MM.1S (cell line): ENCODE results near the gene FAM170B.

ENCODE experiments used
- CTCF ChIP-seq: fragments of 300-600 bp; sonication (generic); IDR thresholded peaks from 2 replicates; pipeline ENCODE4 v1.5.1; 2016; ENCODE audit warnings: antibody characterized with exemption, low read length, mixed read lengths
- EZH2 ChIP-seq: fragments of 300-600 bp; sonication (generic); optimal IDR thresholded peaks from 2 replicates; pipeline ENCODE3; 2017; ENCODE audit warnings: low read depth, mild to moderate bottlenecking, antibody characterized with exemption, low read length, mixed read lengths
- EZH2phosphoT487 ChIP-seq: fragments of 300-600 bp; sonication (generic); IDR thresholded peaks from 2 replicates; pipeline ENCODE4 v1.6.1; 2018; ENCODE audit warnings: antibody characterized with exemption, low read length

GRCh38 chr10:49168171-49168540 lies 34.3 kb upstream of the FAM170B start:
- TF ChIP-seq CTCF, result no peak
- TF ChIP-seq EZH2, result no peak
- TF ChIP-seq EZH2phosphoT487, result no peak
